LNCAP (cell line): ENCODE data around the gene TUBGCP2.

Experiments
- CTCF ChIP-seq: fragments of 450-650 bp; IDR thresholded peaks from 2 replicates; pipeline ENCODE4 v1.5.1; 2017; ENCODE audit warnings: mild to moderate bottlenecking

TUBGCP2 gene

GRCh38 chr10:133272301-133272963 lies 36.2 kb downstream of the TUBGCP2 start:
- TF ChIP-seq CTCF = no peak

GRCh38 chr10:133271521-133272300 lies 37.0 kb downstream of the TUBGCP2 start:
- TF ChIP-seq CTCF = no peak

GRCh38 chr10:133270773-133271297 lies 37.8 kb downstream of the TUBGCP2 start:
- TF ChIP-seq CTCF = no peak

GRCh38 chr10:133270204-133270603 lies 38.5 kb downstream of the TUBGCP2 start:
- no peak for TF ChIP-seq CTCF

- no peak for TF ChIP-seq CTCF
Measured at GRCh38 chr10:133269367-133269766, 39.3 kb downstream of the TUBGCP2 start.

- TF ChIP-seq CTCF = no peak
Measured at GRCh38 chr10:133268532-133268931, 40.1 kb downstream of the TUBGCP2 start.

- TF ChIP-seq CTCF = no peak
Measured at GRCh38 chr10:133267829-133268228, 40.8 kb downstream of the TUBGCP2 start.
